SK-MEL-5 (cell line): ENCODE results near the gene PCDHA6. TPM values are rescaled to one million over a fixed set of nuclear protein-coding genes. Genes with fewer than 3 reads are reported as not detected.
A peak's percentile ranks its signal among the peaks of the same experiment; 100 is the strongest.
"Not testable (repeated sequence)": the region's sequence is repeated elsewhere in the genome, so short reads cannot be mapped to it uniquely, and the experiment has no call there.

Experiments used
- DNase-seq: peaks from one replicate; pipeline ENCODE4 v3.0.0-alpha.2; 2016; ENCODE audit warnings: low read depth, low spot score
- in situ Hi-C: cut with HindIII; loops from 2 replicates; pipeline ENCODE4 v1.10.0; 2016; ENCODE audit warnings: low sequenced_read_pairs, high pct_unique_total_duplicates, low pct_unique_long_range_greater_than_20kb
- total RNA-seq: library from RNA; depleted of rRNA; stranded (reverse); fragments of >200 nt; shearing (Covaris generic); gene quantifications from 2 replicates; pipeline ENCODE4 v1.2.3, GENCODE V29; 2014

Gene PCDHA6
- total RNA-seq, 1 experiment from 2014 or later, result not detected

GRCh38 chr5:140806834-140807775, 20.7 kb upstream of the PCDHA6 start, which contains the start of gene PCDHA4:
Gene PCDHA4, plus strand, starts transcription at chr5:140807068.
- peak; percentile 53 for DNase-seq
- in situ Hi-C loops, result no loop called here

DNA sequence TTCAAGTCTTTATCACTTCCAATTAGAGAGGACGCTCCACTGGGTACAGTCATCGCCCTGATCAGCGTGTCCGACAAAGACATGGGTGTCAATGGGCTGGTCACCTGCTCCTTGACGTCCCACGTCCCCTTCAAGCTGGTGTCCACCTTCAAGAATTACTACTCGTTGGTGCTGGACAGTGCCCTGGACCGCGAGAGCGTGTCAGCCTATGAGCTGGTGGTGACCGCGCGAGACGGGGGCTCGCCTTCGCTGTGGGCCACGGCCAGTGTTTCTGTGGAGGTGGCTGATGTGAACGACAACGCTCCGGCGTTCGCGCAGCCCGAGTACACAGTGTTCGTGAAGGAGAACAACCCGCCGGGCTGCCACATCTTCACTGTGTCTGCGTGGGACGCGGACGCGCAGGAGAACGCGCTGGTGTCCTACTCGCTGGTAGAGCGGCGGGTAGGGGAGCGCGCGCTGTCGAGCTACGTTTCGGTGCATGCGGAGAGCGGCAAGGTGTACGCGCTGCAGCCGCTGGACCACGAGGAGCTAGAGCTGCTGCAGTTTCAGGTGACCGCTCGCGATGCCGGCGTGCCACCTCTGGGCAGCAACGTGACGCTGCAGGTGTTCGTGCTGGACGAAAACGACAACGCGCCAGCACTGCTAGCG, 19.4 kb upstream of the PCDHA6 start:
- DNase-seq, in situ Hi-C loops: not testable (repeated sequence)

DNA sequence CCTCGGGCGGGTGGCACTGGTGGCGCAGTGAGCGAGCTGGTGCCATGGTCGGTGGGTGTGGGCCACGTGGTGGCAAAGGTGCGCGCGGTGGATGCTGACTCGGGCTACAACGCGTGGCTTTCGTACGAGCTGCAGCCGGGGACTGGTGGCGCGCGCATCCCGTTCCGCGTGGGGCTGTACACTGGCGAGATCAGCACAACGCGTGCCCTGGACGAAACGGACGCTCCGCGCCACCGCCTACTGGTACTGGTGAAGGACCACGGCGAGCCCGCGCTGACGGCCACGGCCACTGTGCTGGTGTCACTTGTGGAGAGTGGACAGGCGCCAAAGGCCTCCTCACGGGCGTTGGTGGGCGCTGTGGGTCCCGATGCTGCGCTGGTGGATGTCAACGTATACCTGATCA, 18.9 kb upstream of the PCDHA6 start:
- in situ Hi-C loops, result no loop called here
- DNase-seq, result no peak

DNA sequence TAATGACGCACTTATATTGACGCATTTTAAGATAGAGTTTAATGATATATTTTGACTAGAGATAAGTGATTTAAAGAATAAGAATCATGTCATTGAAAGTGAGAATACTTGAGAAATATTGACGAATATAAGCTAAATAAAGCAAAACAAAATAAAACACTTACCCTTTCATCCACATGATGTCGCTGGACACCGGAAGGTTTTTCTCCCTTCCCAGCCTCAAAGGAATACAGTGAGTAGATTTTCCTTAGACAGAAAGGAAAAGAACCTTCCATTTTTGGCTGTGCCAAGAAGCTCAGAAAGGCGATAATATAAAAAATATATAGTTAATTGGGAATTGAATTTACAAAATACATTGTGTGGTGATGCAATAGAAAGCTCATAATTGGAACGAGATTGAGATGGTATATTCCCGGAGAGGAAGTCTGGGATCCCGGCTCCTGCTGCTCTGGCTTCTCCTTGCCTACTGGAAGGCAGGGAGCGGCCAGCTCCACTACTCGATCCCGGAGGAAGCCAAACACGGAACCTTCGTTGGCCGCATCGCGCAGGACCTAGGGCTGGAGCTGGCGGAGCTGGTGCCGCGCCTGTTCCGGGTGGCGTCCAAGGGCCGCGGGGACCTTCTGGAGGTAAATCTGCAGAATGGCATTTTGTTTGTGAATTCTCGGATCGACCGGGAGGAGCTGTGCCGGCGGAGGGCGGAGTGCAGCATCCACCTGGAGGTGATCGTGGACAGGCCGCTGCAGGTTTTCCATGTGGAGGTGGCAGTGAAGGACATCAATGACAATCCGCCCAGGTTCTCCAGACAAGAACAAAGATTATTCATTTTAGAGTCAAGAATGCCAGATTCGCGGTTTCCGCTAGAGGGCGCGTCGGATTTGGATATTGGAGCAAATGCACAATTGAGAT, 6.1 kb upstream of the PCDHA6 start, which contains the start of gene PCDHA5:
PCDHA5 (plus strand) TSS at position 239 of the 906 bp plus-strand sequence.
- in situ Hi-C loops, result no loop called here
- DNase-seq, result peak; percentile 58

DNA sequence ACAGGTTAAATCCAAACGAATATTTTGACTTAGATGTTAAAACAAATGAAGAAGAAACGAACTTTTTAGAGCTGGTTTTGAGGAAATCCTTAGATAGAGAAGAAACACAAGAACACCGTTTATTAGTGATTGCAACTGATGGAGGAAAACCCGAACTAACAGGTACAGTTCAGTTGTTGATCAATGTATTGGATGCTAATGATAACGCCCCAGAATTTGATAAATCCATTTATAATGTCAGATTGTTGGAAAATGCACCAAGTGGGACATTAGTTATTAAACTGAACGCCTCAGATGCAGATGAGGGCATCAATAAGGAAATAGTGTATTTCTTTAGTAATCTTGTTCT, 5.5 kb upstream of the PCDHA6 start:
- in situ Hi-C loops, result no loop called here
- no peak for DNase-seq

DNA sequence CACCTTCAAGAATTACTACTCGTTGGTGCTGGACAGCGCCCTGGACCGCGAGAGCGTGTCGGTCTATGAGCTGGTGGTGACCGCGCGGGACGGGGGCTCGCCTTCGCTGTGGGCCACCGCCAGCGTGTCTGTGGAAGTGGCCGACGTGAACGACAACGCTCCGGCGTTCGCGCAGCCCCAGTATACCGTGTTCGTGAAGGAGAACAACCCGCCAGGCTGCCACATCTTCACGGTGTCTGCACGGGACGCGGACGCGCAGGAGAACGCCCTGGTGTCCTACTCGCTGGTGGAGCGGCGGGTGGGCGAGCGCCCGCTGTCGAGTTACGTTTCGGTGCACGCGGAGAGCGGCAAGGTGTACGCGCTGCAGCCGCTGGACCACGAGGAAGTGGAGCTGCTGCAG, 4.8 kb upstream of the PCDHA6 start:
- DNase-seq, in situ Hi-C loops: not testable (repeated sequence)

DNA sequence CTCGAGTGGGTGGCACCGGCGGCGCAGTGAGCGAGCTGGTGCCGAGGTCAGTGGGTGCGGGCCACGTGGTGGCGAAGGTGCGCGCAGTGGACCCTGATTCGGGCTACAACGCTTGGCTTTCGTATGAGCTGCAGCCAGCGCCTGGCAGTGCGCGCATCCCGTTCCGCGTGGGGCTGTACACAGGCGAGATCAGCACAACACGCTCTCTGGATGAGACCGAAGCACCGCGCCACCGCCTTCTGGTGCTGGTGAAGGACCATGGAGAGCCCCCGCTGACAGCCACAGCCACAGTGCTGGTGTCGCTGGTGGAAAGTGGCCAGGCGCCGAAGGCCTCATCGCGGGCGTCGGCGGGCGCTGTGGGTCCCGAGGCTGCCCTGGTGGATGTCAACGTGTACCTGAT, 4.3 kb upstream of the PCDHA6 start:
- in situ Hi-C loops, result no loop called here
- DNase-seq, result no peak

GRCh38 chr5:140828362-140828737, 590 bp downstream of the PCDHA6 start:
- in situ Hi-C loops, result no loop called here
- no peak for DNase-seq

- in situ Hi-C loops, DNase-seq: not testable (repeated sequence)
Measured at GRCh38 chr5:140829511-140830501, 2.0 kb downstream of the PCDHA6 start.

DNA sequence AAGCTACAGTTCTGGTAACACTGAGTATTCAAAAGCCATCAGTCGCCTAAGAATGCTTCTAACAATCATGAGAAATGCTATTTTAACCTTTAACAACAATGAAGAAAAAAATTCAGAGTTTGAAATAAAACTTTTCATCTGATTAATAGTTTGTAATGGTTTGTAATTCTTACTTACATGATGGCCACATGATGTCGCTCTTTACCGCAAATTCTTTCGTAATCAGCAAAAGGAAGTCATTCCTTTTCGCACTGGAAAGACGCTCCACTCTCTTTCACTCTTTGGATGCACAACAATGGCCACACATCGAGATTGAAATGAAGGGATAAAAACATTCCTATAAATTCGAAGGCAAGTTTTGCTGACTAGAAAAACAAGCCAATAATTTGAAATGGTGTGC, 6.2 kb downstream of the PCDHA6 start, which contains the start of gene PCDHA7:
PCDHA7 (plus strand) TSS at position 277 of the 400 bp plus-strand sequence; CDS start at position 392, 115 bp downstream.
- peak; percentile 64 for DNase-seq
- in situ Hi-C loops, result no loop called here

- in situ Hi-C loops, result not testable (repeated sequence)
- DNase-seq, result peak; percentile 39
Measured at GRCh38 chr5:140834439-140835008, 6.8 kb downstream of the PCDHA6 start.

DNA sequence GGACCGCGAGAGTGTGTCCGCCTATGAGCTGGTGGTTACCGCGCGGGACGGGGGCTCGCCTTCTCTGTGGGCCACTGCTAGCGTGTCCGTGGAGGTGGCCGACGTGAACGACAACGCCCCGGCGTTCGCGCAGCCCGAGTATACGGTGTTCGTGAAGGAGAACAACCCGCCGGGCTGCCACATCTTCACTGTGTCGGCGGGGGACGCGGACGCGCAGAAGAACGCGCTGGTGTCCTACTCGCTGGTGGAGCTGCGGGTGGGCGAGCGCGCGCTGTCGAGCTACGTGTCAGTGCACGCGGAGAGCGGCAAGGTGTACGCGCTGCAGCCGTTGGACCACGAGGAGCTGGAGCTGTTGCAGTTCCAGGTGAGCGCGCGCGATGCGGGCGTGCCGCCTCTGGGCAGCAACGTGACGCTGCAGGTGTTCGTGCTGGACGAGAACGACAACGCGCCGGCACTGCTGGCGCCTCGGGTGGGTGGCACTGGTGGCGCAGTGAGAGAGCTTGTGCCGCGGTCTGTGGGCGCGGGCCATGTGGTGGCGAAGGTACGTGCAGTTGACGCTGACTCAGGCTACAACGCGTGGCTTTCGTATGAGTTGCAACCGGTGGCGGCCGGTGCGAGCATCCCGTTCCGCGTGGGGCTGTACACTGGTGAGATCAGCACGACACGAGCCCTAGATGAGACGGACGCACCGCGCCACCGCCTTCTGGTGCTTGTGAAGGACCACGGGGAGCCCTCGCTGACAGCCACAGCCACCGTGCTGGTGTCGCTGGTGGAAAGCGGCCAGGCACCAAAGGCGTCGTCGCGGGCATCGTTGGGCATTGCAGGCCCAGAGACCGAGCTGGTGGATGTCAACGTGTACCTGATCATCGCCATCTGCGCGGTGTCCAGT, 8.1 kb downstream of the PCDHA6 start:
- DNase-seq, result no peak
- in situ Hi-C loops, result no loop called here

- DNase-seq, result peak; percentile 55
- in situ Hi-C loops, result no loop called here
Measured at GRCh38 chr5:140840978-140841962, 13.5 kb downstream of the PCDHA6 start, which contains the start of gene PCDHA8. Gene PCDHA8, plus strand, starts transcription at chr5:140841187. Its CDS starts 135 bp downstream, at chr5:140841322.
